GM18868 (cell line): ENCODE data around the gene EFHD2.
"Not testable (repeated sequence)": the region's sequence is repeated elsewhere in the genome, so short reads cannot be mapped to it uniquely, and the experiment has no call there.

Source experiments
- ATAC-seq: cut with Tn5 transposase; IDR thresholded peaks from one replicate; pipeline ENCODE4 v1.9.1; 2021; ENCODE audit warnings: mild to moderate bottlenecking, moderate library complexity; ENCODE audit not compliant: unreplicated experiment

The EFHD2 gene

DNA sequence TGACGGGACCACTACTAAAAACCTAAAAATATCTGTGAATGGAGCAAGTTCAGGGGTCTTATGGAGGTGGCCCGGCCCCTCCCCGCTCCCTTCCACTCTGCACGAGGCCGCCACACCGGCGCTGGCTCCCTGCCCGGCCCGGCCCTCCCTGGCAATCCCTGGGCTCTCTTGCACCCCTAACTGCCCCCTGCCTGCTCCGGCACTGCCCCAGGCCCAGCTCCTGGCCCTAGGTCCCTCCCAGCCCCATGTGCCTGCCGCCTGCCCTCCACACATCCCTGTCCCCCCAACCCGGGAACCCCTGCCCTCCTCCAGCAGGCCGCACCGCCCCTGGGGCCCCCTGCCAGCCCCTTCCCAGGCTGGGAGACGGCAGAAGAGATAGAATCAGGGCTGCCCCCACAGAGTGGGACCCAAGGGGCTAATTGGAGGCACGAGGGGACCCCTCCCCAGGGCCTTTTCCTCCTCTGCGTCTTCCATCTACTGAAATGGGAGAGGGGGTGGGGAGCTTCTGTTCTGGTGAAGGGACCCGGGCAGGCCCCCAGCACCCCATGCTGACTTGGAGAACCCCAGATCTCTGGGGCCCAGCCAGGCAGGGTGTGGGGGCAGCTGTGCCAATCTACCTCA, 19.2 kb downstream of the EFHD2 start:
- no peak for ATAC-seq

DNA sequence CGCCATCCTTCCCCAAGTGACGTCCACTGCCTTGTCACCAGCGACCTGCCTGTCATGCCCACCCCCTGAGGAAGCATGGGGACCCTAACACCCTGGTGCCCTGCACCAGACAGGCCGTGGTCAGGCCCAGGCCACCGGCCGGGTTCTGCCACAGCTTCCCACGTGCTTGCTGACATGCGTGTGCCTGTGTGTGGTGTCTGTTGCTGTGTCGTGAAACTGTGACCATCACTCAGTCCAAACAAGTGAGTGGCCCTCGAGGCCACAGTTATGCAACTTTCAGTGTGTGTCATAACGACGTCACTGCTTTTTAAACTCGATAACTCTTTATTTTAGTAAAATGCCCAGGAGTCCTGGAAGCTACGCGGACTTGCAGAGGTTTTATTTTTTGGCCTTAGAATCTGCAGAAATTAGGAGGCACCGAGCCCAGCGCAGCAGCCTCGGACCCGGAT, 20.0 kb downstream of the EFHD2 start:
- no peak for ATAC-seq

DNA sequence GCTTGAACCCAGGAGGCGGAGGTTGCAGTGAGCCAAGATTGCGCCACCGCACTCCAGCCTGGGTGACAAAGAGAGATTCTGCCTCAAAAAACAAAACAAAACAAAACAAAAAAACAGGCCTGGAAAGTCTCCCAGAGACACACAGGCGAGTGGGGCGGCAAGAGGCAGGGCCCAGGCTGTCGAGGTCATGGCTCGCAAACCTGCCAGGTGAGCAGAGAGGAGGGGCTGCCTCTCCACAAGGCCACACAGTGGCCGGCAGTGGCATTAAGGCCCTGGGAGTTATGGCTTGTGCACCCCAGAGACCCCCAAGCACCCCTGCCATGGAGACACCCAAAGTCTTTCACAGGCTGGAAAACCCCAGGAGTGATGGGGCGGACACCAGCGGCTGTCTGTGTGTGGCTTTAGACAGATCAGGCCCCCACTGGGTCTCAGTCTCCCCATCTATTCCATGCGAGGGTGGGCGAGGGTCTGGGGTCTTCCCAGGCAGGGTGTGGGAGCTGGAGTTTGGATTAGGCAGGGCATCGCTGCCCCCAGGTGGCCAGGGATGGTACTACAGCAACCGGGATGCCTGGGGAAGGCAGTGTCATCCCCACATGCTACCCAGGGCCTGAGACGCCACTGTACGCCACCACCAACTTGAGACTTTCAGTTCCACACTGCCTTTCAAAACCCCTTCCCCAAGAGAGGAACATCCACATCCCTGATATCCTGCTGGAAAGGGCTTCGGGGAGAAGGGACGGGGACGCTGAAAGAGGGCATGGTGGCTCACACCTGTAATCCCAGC, 21.3 kb downstream of the EFHD2 start:
- no peak for ATAC-seq

GRCh38 chr1:15431571-15431948, 21.9 kb downstream of the EFHD2 start:
- no peak for ATAC-seq

GRCh38 chr1:15432324-15432723, 22.6 kb downstream of the EFHD2 start:
- ATAC-seq = no peak

DNA sequence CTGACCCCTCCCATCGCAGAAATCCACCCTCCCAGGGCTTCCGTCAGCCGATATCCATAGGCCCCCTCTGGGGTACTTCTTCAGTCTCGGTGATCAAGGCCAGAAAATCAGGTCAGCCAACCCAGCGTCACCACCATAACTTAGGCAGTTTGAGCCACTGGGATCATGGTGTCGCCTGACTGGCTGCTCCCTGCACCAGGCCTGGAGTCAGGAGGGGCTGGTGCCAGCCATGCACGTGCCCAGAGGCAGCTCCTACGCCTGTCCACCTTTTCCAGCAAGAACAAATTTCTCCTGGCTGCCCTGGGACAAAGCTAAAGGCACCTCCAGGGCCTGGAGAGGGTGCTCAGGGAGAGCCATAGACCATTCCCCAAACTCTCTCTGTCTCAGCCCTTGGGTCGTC, 23.8 kb downstream of the EFHD2 start:
- ATAC-seq = no peak

DNA sequence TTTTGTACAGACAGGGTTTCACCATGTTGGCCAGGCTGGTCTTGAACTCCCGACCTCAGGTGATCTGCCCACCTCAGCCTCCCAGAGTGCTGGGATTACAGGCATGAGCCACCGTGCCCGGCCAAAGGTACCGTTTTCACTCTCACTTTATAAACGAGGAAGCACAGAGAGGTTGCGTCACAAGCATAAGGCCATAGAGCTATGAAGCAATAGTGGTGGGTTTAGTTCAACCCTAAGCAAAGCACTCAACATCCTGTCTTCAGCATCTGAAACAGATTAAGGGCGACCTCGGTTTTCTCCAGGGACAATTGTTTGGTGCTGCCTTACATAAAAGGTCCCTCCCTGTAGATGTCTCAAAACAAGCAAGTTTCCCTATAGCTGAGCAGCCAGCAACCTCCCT, 25.1 kb downstream of the EFHD2 start:
- not testable (repeated sequence) for ATAC-seq

- ATAC-seq = no peak
Observed at GRCh38 chr1:15435239-15436077, 25.8 kb downstream of the EFHD2 start.

DNA sequence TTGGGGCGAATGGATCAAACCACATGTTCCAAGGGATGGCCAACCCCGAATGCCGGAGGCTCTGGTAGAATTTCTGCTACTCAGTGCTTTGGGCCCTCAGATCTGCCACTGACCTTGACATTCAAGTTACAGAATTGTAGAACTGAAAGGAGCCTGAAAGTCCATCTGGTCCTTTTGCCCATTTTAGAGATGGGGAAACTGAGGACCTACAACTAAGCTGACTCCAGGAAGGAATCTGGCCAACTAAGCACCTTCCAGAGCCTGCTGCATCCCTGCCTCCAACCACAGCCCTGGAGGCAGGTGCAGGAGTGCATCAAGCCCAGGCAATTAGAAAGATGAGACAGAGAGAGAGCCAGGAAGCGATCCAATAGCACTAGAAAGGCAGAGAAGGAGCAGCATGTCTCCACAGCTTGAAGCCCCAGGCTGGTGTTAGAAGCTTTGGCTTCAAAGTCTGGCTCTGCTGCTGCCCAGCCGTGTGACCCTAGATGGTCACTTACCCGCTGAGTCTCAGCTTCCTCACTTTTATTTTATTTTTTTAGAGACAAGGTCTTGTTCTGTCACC, 27.3 kb downstream of the EFHD2 start:
- no peak for ATAC-seq

DNA sequence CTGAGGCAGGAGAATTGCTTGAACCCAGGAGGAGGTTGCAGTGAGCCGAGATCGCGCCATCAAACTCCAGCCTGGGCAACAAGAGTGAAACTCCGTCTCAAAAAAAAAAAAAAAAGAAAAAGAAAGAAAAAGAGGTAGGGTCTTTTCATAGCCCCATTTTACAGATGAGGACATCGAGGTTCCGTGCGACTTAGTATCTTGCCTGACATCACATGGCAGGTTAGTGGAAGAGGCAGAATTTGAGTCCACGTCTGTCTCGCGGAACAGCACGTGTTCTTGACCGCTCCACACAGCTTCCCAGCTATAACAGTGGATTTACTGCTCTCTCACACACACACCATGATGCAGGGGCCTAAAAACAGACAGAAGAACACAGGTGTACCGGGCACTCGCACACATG, 29.6 kb downstream of the EFHD2 start:
- ATAC-seq = no peak

GRCh38 chr1:15440357-15440756, 30.7 kb downstream of the EFHD2 start:
- ATAC-seq = no peak

DNA sequence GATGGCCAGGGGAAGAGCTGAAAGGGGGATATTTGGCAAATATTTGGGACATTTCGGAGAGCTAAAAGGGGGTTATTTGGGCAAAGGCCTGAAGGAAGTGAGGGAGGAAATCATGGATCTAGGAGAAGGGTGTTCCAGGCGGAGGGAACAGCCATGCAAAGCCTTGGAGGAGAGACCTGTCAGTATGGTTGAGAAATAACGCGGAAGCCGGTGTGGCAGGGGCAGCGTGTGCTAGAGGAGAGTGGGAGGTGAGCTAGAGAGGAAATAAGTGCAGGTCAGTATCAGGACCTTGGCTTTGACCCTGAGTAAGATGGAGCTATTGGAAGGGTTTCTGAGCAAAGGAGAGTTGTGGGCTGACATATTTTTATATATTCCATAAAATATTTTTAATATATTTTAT, 31.6 kb downstream of the EFHD2 start:
- no peak for ATAC-seq

DNA sequence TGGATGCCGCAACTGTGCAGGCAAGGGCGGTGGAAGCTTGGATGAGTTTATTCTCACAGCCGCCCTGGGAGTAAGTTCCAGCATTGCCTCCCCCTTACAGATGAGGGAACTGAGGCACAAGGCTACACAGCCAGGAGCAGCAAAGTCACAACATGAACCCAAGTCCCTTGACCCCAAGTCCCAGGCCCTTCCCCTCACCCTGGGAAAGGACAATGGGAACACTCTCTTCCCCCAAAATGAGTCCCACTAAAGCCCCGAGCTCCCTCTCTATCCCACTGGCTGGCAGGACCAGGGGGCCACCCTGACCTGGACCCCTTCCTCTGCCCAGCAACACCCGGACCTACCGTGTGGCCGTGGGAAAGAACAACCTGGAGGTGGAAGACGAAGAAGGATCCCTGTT, 32.4 kb downstream of the EFHD2 start:
- no peak for ATAC-seq

DNA sequence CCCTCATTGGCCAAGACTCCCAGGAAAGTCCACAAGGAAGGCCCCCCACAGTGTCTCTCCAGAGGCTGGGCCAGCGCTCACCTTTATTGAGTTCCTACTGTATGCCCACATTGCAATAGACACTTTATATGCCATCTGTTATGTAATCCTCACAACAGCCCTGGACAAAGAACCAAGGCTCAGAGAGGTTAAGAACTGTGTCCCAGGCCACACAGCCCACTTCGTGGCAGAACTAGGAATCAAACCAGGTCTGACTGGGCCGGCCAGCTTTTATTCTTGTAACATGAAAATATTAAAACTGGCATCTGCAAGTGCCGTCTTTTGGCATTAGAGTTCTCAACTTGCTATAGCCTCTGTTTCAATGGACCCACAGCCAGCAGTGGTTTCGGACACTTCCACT, 33.1 kb downstream of the EFHD2 start:
- no peak for ATAC-seq

DNA sequence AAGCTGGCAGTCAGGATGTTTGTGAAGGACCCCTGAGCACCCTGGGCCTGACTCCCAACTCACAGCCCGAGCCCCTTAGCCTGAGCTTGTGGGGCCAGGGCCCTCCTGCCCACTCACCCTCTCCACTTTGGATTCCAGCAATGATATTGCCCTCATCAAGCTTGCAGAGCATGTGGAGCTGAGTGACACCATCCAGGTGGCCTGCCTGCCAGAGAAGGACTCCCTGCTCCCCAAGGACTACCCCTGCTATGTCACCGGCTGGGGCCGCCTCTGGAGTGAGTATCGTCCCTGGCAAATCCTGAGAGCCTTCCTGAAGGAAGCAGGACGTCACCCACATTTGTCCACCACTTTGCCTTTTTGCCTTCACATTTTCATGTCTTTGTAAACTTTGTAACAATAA, 33.6 kb downstream of the EFHD2 start:
- ATAC-seq = no peak

DNA sequence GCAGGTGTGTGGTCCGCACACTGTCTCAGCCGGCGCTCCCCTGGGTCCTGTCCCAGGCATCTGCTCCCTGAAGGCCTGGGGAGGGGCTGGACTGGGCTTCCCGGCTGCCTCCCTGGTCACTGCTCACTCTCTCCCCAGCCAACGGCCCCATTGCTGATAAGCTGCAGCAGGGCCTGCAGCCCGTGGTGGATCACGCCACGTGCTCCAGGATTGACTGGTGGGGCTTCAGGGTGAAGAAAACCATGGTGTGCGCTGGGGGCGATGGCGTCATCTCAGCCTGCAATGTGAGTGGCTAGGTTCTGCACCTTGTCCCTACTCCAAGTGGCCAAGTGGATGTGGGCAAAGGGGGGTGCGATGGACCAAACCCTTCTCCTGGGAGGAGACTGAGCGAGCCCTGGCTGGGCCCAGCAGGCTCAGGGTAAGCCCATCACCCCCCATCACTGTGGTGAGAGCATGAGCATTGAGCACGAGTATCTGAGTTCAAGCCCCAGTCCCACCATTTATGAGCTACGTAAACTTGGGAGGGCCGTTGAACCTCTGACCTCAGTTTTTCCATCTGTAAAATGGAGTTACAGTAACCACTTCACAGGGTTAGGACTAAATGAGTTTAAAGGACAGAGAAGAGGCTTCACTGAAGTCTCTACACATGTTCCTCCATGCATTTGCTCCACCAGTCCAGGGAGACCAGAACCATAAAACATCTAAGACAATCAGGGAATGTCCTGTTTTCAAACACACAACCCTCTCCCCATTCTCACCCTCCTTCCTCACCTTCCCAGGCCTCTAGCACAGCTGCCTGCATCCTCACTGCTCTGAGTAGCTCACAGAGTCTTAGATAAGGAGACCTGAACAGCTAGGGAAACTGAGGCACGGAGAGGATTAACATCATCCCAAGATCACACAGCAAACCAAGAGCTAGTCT, 35.0 kb downstream of the EFHD2 start:
- no peak for ATAC-seq

DNA sequence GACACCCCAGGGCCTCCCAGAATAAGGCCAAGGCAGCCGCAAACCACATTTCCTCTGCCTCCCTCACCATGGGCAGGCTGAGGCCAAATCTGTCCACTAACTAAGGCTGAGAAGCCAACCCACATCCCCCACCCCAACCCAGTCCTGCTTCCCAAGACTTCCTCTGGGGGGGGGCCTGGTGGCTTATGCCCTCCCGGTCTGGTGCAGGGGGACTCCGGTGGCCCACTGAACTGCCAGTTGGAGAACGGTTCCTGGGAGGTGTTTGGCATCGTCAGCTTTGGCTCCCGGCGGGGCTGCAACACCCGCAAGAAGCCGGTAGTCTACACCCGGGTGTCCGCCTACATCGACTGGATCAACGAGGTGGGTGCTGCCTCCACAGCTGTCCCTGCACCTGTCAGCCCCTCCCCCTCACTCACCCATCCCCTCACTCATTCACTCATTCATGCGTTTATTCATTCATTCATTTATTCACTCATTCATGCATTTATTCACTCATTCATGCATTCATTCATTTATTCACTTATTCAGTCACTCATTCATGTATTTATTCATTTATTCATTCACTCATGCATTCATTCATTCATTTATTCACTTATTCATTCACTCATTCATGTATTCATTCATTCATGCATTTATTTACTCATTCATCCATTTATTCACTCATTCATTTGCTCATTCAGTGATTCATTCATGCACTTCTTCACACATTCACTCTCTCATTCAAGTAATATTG, 35.9 kb downstream of the EFHD2 start:
- ATAC-seq = no peak

- ATAC-seq = no peak
Observed at GRCh38 chr1:15446212-15446611, 36.5 kb downstream of the EFHD2 start.

DNA sequence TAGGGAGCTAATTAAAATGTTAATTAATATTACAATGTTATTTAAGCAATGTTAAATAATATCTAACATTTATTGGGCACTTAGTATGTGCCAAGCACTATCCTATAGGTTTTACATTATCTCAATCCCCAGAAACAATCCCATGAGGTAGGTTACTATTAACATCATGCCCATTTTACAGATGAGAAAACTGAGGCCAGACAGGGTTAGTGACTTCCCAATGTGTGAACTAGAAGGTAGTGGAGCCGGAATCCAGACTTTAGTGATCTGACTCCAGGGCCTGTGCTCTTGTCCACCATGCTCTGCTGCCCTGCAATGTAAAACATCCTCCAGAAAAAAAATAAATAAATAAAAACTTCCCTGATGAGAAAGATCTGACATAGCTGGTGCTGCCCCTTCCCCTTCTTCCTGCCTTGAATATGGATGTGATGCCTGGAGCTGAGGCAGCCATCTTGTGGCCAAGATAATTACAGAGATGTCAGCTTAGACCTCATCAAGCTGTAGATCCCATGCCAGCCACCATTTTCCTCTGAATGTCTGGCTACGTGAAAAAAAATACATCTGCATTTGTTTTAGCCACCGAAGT, 39.3 kb downstream of the EFHD2 start:
- no peak for ATAC-seq
